HEK293 (cell line): ENCODE results near the gene TNIK.

Experiments
- BCL6B ChIP-seq: fragments of 450-650 bp; formaldehyde crosslinking; IDR thresholded peaks from 2 replicates; pipeline ENCODE4 v1.5.1; 2017; ENCODE audit warnings: missing biosample characterization, missing genetic modification characterization
- KLF10 ChIP-seq: fragments of 450-650 bp; IDR thresholded peaks from 2 replicates; pipeline ENCODE4 v1.5.1; 2018; ENCODE audit warnings: missing biosample characterization, mild to moderate bottlenecking, missing genetic modification characterization
- KLF17 ChIP-seq: fragments of 450-650 bp; formaldehyde crosslinking; IDR thresholded peaks from 2 replicates; pipeline ENCODE4 v1.5.1; 2016; ENCODE audit warnings: missing biosample characterization, missing genetic modification characterization
- SALL2 ChIP-seq: fragments of 450-650 bp; formaldehyde crosslinking; IDR thresholded peaks from 2 replicates; pipeline ENCODE4 v1.5.0; 2017; ENCODE audit warnings: missing biosample characterization, mild to moderate bottlenecking, missing genetic modification characterization, borderline replicate concordance
- SP3 ChIP-seq: fragments of 450-650 bp; formaldehyde crosslinking; IDR thresholded peaks from 2 replicates; pipeline ENCODE4 v1.5.1; 2016; ENCODE audit warnings: missing biosample characterization, missing genetic modification characterization
- ZNF140 ChIP-seq: fragments of 450-650 bp; formaldehyde crosslinking; IDR thresholded peaks from 2 replicates; pipeline ENCODE4 v1.5.1; 2016; ENCODE audit warnings: missing biosample characterization, missing genetic modification characterization
- ZNF146 ChIP-seq: fragments of 450-650 bp; formaldehyde crosslinking; IDR thresholded peaks from 2 replicates; pipeline ENCODE4 v1.5.1; 2016; ENCODE audit warnings: missing biosample characterization, missing genetic modification characterization
- ZNF184 ChIP-seq: fragments of 450-650 bp; IDR thresholded peaks from 2 replicates; pipeline ENCODE4 v1.5.1; 2018; ENCODE audit warnings: missing biosample characterization, mild to moderate bottlenecking, missing genetic modification characterization
- ZNF223 ChIP-seq: fragments of 450-650 bp; formaldehyde crosslinking; IDR thresholded peaks from 2 replicates; pipeline ENCODE4 v1.5.1; 2016; ENCODE audit warnings: missing biosample characterization, missing genetic modification characterization
- ZNF23 ChIP-seq: fragments of 450-650 bp; formaldehyde crosslinking; IDR thresholded peaks from 2 replicates; pipeline ENCODE4 v1.5.1; 2016; ENCODE audit warnings: missing biosample characterization, missing genetic modification characterization, borderline replicate concordance
- ZNF26 ChIP-seq: fragments of 450-650 bp; formaldehyde crosslinking; IDR thresholded peaks from 2 replicates; pipeline ENCODE4 v1.5.1; 2016; ENCODE audit warnings: missing biosample characterization, missing genetic modification characterization
- ZNF449 ChIP-seq: fragments of 450-650 bp; formaldehyde crosslinking; IDR thresholded peaks from 2 replicates; pipeline ENCODE4 v1.5.1; 2017; ENCODE audit warnings: missing biosample characterization, mild to moderate bottlenecking, missing genetic modification characterization, moderate library complexity
- ZNF510 ChIP-seq: fragments of 450-650 bp; formaldehyde crosslinking; IDR thresholded peaks from 2 replicates; pipeline ENCODE4 v1.5.1; 2018; ENCODE audit warnings: mild to moderate bottlenecking, missing genetic modification characterization, missing biosample characterization; ENCODE audit not compliant: insufficient replicate concordance
- ZNF521 ChIP-seq: fragments of 450-650 bp; formaldehyde crosslinking; IDR thresholded peaks from 2 replicates; pipeline ENCODE4 v1.5.1; 2017; ENCODE audit warnings: missing biosample characterization, mild to moderate bottlenecking, missing genetic modification characterization
- ZNF560 ChIP-seq: fragments of 450-650 bp; formaldehyde crosslinking; IDR thresholded peaks from 2 replicates; pipeline ENCODE4 v1.5.1; 2017; ENCODE audit warnings: missing biosample characterization, missing genetic modification characterization, borderline replicate concordance
- ZNF610 ChIP-seq: fragments of 450-650 bp; formaldehyde crosslinking; IDR thresholded peaks from 2 replicates; pipeline ENCODE4 v1.5.1; 2016; ENCODE audit warnings: missing biosample characterization, missing genetic modification characterization, borderline replicate concordance
- ZNF654 ChIP-seq: fragments of 450-650 bp; formaldehyde crosslinking; IDR thresholded peaks from 2 replicates; pipeline ENCODE4 v1.5.1; 2016; ENCODE audit warnings: low read depth, missing biosample characterization, missing genetic modification characterization
- ZNF707 ChIP-seq: fragments of 450-650 bp; formaldehyde crosslinking; IDR thresholded peaks from 2 replicates; pipeline ENCODE4 v1.5.1; 2016; ENCODE audit warnings: missing biosample characterization, missing genetic modification characterization
- ZNF776 ChIP-seq: fragments of 450-650 bp; formaldehyde crosslinking; IDR thresholded peaks from 2 replicates; pipeline ENCODE4 v1.5.0; 2017; ENCODE audit warnings: missing biosample characterization, missing genetic modification characterization, borderline replicate concordance
- ZNF777 ChIP-seq: fragments of 450-650 bp; formaldehyde crosslinking; IDR thresholded peaks from 2 replicates; pipeline ENCODE4 v1.5.1; 2017; ENCODE audit warnings: missing biosample characterization, missing genetic modification characterization, borderline replicate concordance
- ZSCAN30 ChIP-seq: fragments of 450-650 bp; IDR thresholded peaks from 2 replicates; pipeline ENCODE4 v1.5.1; 2018; ENCODE audit warnings: missing biosample characterization, mild to moderate bottlenecking, missing genetic modification characterization, moderate library complexity
- ZXDB ChIP-seq: fragments of 450-650 bp; formaldehyde crosslinking; IDR thresholded peaks from 2 replicates; pipeline ENCODE4 v1.5.1; 2016; ENCODE audit warnings: missing biosample characterization, missing genetic modification characterization
- TF ChIP-seq, protein P1 (sequence below): fragments of 450-650 bp; formaldehyde crosslinking; IDR thresholded peaks from 2 replicates; pipeline ENCODE4 v1.5.1; 2016; ENCODE audit warnings: missing biosample characterization, missing genetic modification characterization, borderline replicate concordance
- TF ChIP-seq, protein P2 (sequence below): fragments of 450-650 bp; formaldehyde crosslinking; IDR thresholded peaks from 2 replicates; pipeline ENCODE4 v1.5.1; 2016; ENCODE audit warnings: missing biosample characterization, missing genetic modification characterization

The TNIK gene

DNA sequence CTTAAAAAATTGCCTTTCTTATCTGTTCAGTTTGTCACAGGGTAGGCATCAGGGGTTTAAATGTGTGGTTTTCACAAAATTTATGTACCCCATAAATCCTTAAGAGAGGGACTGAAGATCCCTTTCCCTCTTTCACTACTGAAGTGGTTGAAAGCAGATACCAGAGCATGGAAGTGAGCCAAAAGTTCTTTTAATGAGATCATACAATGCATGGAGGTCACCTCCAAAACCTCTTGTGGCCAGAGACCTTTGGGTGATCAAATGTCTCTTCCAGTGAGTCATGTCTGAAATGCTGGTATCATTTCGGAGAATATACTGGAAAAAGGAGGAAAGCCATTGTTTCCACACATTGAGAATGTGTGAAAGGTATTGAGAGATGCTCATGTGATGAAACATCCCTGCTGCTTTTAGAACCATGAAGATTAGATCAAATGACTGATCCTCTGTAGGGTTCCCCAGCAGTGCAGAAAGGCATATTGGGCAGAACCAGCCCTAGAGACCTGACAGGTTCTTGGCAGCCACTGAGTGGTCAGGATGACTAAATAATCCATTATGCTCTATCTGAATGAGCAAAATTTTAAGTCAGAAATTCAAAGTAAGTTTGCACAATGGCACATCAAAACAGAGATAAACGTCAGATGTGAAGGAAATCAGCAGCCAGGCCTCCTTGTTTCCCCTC is 267.9 kb downstream of the TNIK start (continued):
- TF ChIP-seq BCL6B (tag by site-specific recombination) (peak; percentile 54; the same call in 1 of the 2 replicates), ZNF26 (no peak), ZNF521 (tag by site-specific recombination) (no peak), ZNF510 (tag by site-specific recombination) (no peak), ZNF654 (tag by site-specific recombination) (no peak), ZXDB (tag by site-specific recombination) (peak; percentile 94), KLF17 (tag by site-specific recombination) (peak; percentile 72), SALL2 (tag by site-specific recombination) (no peak), ZNF184 (tag by site-specific recombination) (no peak; the same call in 1 of the 2 replicates), ZNF140 (tag by site-specific recombination) (no peak), ZNF146 (peak; percentile 39; the same call in 1 of the 2 replicates), ZSCAN30 (peak; percentile 93), ZNF610 (no peak), ZNF777 (tag by site-specific recombination) (no peak), KLF10 (peak; percentile 75), ZNF23 (tag by site-specific recombination) (no peak), ZNF223 (tag by site-specific recombination) (peak; percentile 44; the same call in 1 of the 2 replicates), ZNF560 (tag by site-specific recombination) (no peak), ZNF707 (tag by site-specific recombination) (no peak), ZNF449 (tag by site-specific recombination) (peak; percentile 52; the same call in 1 of the 2 replicates), ZNF776 (tag by site-specific recombination) (no peak), SP3 (tag by site-specific recombination) (peak; percentile 38; the same call in 1 of the 2 replicates)
- TF ChIP-seq, protein P1, sequence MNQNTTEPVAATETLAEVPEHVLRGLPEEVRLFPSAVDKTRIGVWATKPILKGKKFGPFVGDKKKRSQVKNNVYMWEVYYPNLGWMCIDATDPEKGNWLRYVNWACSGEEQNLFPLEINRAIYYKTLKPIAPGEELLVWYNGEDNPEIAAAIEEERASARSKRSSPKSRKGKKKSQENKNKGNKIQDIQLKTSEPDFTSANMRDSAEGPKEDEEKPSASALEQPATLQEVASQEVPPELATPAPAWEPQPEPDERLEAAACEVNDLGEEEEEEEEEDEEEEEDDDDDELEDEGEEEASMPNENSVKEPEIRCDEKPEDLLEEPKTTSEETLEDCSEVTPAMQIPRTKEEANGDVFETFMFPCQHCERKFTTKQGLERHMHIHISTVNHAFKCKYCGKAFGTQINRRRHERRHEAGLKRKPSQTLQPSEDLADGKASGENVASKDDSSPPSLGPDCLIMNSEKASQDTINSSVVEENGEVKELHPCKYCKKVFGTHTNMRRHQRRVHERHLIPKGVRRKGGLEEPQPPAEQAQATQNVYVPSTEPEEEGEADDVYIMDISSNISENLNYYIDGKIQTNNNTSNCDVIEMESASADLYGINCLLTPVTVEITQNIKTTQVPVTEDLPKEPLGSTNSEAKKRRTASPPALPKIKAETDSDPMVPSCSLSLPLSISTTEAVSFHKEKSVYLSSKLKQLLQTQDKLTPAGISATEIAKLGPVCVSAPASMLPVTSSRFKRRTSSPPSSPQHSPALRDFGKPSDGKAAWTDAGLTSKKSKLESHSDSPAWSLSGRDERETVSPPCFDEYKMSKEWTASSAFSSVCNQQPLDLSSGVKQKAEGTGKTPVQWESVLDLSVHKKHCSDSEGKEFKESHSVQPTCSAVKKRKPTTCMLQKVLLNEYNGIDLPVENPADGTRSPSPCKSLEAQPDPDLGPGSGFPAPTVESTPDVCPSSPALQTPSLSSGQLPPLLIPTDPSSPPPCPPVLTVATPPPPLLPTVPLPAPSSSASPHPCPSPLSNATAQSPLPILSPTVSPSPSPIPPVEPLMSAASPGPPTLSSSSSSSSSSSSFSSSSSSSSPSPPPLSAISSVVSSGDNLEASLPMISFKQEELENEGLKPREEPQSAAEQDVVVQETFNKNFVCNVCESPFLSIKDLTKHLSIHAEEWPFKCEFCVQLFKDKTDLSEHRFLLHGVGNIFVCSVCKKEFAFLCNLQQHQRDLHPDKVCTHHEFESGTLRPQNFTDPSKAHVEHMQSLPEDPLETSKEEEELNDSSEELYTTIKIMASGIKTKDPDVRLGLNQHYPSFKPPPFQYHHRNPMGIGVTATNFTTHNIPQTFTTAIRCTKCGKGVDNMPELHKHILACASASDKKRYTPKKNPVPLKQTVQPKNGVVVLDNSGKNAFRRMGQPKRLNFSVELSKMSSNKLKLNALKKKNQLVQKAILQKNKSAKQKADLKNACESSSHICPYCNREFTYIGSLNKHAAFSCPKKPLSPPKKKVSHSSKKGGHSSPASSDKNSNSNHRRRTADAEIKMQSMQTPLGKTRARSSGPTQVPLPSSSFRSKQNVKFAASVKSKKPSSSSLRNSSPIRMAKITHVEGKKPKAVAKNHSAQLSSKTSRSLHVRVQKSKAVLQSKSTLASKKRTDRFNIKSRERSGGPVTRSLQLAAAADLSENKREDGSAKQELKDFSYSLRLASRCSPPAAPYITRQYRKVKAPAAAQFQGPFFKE (tag by site-specific recombination) = no peak
- TF ChIP-seq, protein P2, sequence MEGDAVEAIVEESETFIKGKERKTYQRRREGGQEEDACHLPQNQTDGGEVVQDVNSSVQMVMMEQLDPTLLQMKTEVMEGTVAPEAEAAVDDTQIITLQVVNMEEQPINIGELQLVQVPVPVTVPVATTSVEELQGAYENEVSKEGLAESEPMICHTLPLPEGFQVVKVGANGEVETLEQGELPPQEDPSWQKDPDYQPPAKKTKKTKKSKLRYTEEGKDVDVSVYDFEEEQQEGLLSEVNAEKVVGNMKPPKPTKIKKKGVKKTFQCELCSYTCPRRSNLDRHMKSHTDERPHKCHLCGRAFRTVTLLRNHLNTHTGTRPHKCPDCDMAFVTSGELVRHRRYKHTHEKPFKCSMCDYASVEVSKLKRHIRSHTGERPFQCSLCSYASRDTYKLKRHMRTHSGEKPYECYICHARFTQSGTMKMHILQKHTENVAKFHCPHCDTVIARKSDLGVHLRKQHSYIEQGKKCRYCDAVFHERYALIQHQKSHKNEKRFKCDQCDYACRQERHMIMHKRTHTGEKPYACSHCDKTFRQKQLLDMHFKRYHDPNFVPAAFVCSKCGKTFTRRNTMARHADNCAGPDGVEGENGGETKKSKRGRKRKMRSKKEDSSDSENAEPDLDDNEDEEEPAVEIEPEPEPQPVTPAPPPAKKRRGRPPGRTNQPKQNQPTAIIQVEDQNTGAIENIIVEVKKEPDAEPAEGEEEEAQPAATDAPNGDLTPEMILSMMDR = no peak
